Stimulated activated CD8-positive, alpha-beta memory T cell treated with anti-CD3 and anti-CD28 coated beads, Interleukin-15, amount 100 ng/mL, for 1 hour (primary cell): ENCODE data around the gene MX2.
"Not testable (repeated sequence)": the region's sequence is repeated elsewhere in the genome, so short reads cannot be mapped to it uniquely, and the experiment has no call there.

ENCODE experiments used
- DNase-seq: peaks from one replicate; pipeline ENCODE4 v3.0.0-alpha.2; 2020; ENCODE audit warnings: low read depth

The MX2 gene

GRCh38 chr21:41418393-41418792 is 56.6 kb downstream of the MX2 start:
- DNase-seq = no peak

GRCh38 chr21:41418956-41419680 is 57.3 kb downstream of the MX2 start:
- DNase-seq = no peak

GRCh38 chr21:41419921-41420862 is 58.4 kb downstream of the MX2 start:
- peak; percentile 46 for DNase-seq

- DNase-seq = not testable (repeated sequence)
Observed at GRCh38 chr21:41420998-41421397, 59.2 kb downstream of the MX2 start.

- DNase-seq = no peak
Observed at GRCh38 chr21:41422546-41423304, 60.9 kb downstream of the MX2 start.

GRCh38 chr21:41423305-41423636 is 61.4 kb downstream of the MX2 start:
- DNase-seq = not testable (repeated sequence)

- DNase-seq = no peak
Observed at GRCh38 chr21:41425588-41425953, 63.7 kb downstream of the MX2 start.

- peak; percentile 91 for DNase-seq
Observed at GRCh38 chr21:41425954-41426675, 64.3 kb downstream of the MX2 start, which contains the start of gene MX1. TSS of gene MX1 (plus strand) at chr21:41426239. CDS start at chr21:41432071, 5,832 bp downstream.

- no peak for DNase-seq
Observed at GRCh38 chr21:41426676-41427404, 65.0 kb downstream of the MX2 start.

- no peak for DNase-seq
Observed at GRCh38 chr21:41427556-41427955, 65.7 kb downstream of the MX2 start.

GRCh38 chr21:41428311-41428710 is 66.5 kb downstream of the MX2 start:
- DNase-seq = no peak

GRCh38 chr21:41428847-41429246 is 67.0 kb downstream of the MX2 start:
- DNase-seq = no peak

- no peak for DNase-seq
Observed at GRCh38 chr21:41429305-41429704, 67.5 kb downstream of the MX2 start.

- DNase-seq = no peak
Observed at GRCh38 chr21:41429925-41430491, 68.2 kb downstream of the MX2 start.

GRCh38 chr21:41431788-41432548 is 70.1 kb downstream of the MX2 start:
- DNase-seq = no peak

GRCh38 chr21:41432562-41433460 is 71.0 kb downstream of the MX2 start:
- no peak for DNase-seq

- DNase-seq = no peak
Observed at GRCh38 chr21:41433566-41433965, 71.7 kb downstream of the MX2 start.

GRCh38 chr21:41435706-41436105 is 73.9 kb downstream of the MX2 start:
- DNase-seq = no peak

GRCh38 chr21:41437729-41438128 is 75.9 kb downstream of the MX2 start:
- no peak for DNase-seq
